Stimulated activated effector memory CD8-positive, alpha-beta T cell treated with anti-CD3 and anti-CD28 coated beads, Interleukin-12 subunit alpha, Interleukin-12 subunit beta, amount 100 ng/mL, for 72 hours (primary cell): Measurements from ENCODE around the gene ACTG2.
"Not testable (repeated sequence)": the region's sequence is repeated elsewhere in the genome, so short reads cannot be mapped to it uniquely, and the experiment has no call there.

ENCODE experiments used
- ATAC-seq: fragments of 150-1000 bp; cut with Tn5 transposase; 2 replicates; pipeline ENCODE4 v1.10.0; 2021
- DNase-seq, 2 donors: peaks; one replicate each; pipeline ENCODE4 v3.0.0; 2021 to 2022; ENCODE audit warnings: low spot score in 2 of 2
- H3K27ac Mint-ChIP-seq: one replicate; pipeline ENCODE4 v1.8.0; 2022; ENCODE audit warnings: mild to moderate bottlenecking, mixed read lengths
- H3K36me3 Mint-ChIP-seq: one replicate; pipeline ENCODE4 v1.8.0; 2022; ENCODE audit warnings: mild to moderate bottlenecking, mixed read lengths
- H3K4me1 Mint-ChIP-seq: one replicate; pipeline ENCODE4 v1.8.0; 2022; ENCODE audit warnings: mixed read lengths
- H3K4me3 Mint-ChIP-seq: one replicate; pipeline ENCODE4 v1.8.0; 2022; ENCODE audit warnings: mild to moderate bottlenecking, mixed read lengths
- H3K9me3 Mint-ChIP-seq: one replicate; pipeline ENCODE4 v1.8.0; 2022; ENCODE audit warnings: mixed read lengths

The ACTG2 gene

DNA sequence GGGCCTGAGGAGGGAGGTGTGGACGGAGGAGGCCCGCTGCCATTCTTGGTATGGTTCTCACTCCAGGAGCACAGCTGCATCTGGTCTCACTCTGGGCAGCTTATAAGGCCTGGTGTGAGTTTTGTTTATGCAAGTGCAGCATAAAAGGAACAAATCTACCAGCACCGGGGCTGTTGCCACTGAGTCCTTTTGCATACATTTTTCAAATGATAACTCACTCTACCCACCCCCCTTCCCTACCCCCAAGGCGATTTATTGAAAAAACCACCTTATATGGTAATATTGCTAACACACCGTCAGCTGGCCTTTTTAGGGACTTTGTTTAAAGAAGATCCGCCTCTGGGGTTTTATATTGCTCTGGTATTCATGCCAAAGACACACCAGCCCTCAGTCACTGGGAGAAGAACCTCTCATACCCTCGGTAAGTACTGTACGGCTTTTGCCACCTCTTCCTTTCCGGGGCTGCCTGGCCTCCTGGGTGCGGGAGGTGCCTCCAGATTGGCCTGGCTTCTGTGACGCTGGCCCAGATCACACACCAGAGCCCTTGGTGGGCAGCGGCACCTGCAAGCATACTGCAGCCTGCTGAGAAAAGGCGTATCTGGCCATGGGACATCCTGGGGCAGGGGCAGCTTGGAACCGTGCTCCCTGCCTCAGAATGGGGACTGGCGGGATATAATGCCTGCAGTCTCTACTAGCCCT lies at the start of gene ACTG2:
Gene ACTG2, plus strand, starts transcription at position 378 of the 699 bp plus-strand sequence. CDS start 8,304 bp downstream, outside the sequence.
- H3K4me3 Mint-ChIP-seq: no peak within 1 kb of the TSS
- ATAC-seq (no peak), DNase-seq (no peak)
- H3K36me3 Mint-ChIP-seq: peaks cover 6% of the 10 kb centered on the region
- H3K4me1 Mint-ChIP-seq: peaks cover 49% of the 10 kb centered on the region
- no peaks in the 10 kb centered on the region for H3K9me3 Mint-ChIP-seq
- peak within 1 kb of the TSS; percentile 54 for H3K27ac Mint-ChIP-seq

GRCh38 chr2:73844087-73844486 lies 48.7 kb upstream of the ACTG2 start:
- Mint-ChIP-seq H3K4me1 (peaks cover 21% of the 10 kb centered on the region), H3K27ac (peak overlapping the region; percentile 17), H3K36me3 (peaks cover 31% of the 10 kb centered on the region), H3K4me3 (no peak overlapping the region), H3K9me3 (no peaks in the 10 kb centered on the region)
- ATAC-seq (no peak), DNase-seq (no peak)

GRCh38 chr2:73850009-73850408 lies 42.8 kb upstream of the ACTG2 start:
- Mint-ChIP-seq H3K4me3 (no peak overlapping the region), H3K9me3 (no peaks in the 10 kb centered on the region), H3K27ac (no peak overlapping the region), H3K4me1 (peaks cover 5% of the 10 kb centered on the region), H3K36me3 (no peaks in the 10 kb centered on the region)
- DNase-seq (no peak), ATAC-seq (no peak)

- Mint-ChIP-seq H3K4me3 (no peak overlapping the region), H3K9me3 (no peaks in the 10 kb centered on the region), H3K27ac (no peak overlapping the region), H3K36me3 (no peaks in the 10 kb centered on the region), H3K4me1 (peaks cover 13% of the 10 kb centered on the region)
- DNase-seq (no peak), ATAC-seq (no peak)
Measured at GRCh38 chr2:73851274-73851673, 41.5 kb upstream of the ACTG2 start.

- Mint-ChIP-seq H3K4me1 (peaks cover 19% of the 10 kb centered on the region), H3K9me3 (no peaks in the 10 kb centered on the region), H3K4me3 (no peak overlapping the region), H3K36me3 (no peaks in the 10 kb centered on the region), H3K27ac (no peak overlapping the region)
- ATAC-seq: peak; percentile 74
- DNase-seq: no peak
Measured at GRCh38 chr2:73852020-73852419, 40.8 kb upstream of the ACTG2 start.

DNA sequence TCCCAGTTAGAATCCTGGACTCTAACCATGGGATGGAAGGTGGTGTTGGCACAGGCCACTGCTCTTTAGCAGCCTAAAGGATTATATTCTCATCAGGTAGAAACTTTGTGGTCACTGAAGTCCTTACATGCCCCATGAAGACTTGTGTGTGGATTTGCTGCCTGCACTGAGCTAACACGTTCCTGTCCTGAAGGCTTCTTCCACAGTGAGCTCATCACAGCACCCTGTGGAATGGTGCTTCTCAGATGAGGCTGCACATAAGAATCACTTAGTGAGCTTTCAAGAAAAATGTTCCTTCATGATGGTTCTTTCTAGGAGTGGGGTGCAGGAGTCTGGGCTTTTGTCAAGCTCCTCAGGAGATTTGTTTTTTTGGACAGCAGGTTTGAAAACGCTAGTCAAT lies 37.3 kb upstream of the ACTG2 start:
- H3K27ac Mint-ChIP-seq: peak overlapping the region; percentile 49
- no peak for DNase-seq
- peaks cover 43% of the 10 kb centered on the region for H3K4me1 Mint-ChIP-seq
- H3K4me3 Mint-ChIP-seq: no peak overlapping the region
- H3K9me3 Mint-ChIP-seq: no peaks in the 10 kb centered on the region
- ATAC-seq: no peak
- no peaks in the 10 kb centered on the region for H3K36me3 Mint-ChIP-seq

GRCh38 chr2:73856214-73856613 lies 36.6 kb upstream of the ACTG2 start:
- Mint-ChIP-seq H3K4me1 (peaks cover 46% of the 10 kb centered on the region), H3K4me3 (no peak overlapping the region), H3K27ac (peak overlapping the region; percentile 70), H3K36me3 (no peaks in the 10 kb centered on the region), H3K9me3 (no peaks in the 10 kb centered on the region)
- no peak for DNase-seq
- ATAC-seq: peak; percentile 65

GRCh38 chr2:73859721-73860586 lies 32.9 kb upstream of the ACTG2 start:
- Mint-ChIP-seq H3K4me1 (peaks cover 46% of the 10 kb centered on the region), H3K9me3 (no peaks in the 10 kb centered on the region), H3K4me3 (no peak overlapping the region), H3K27ac (peak overlapping the region; percentile 26), H3K36me3 (no peaks in the 10 kb centered on the region)
- ATAC-seq (peak; percentile 100), DNase-seq (peak; percentile 15 to 68)

- H3K4me1 Mint-ChIP-seq: peaks cover 22% of the 10 kb centered on the region
- no peak for DNase-seq
- no peak overlapping the region for H3K4me3 Mint-ChIP-seq
- peaks cover 4% of the 10 kb centered on the region for H3K36me3 Mint-ChIP-seq
- no peak overlapping the region for H3K27ac Mint-ChIP-seq
- no peak for ATAC-seq
- H3K9me3 Mint-ChIP-seq: no peaks in the 10 kb centered on the region
Measured at GRCh38 chr2:73862987-73863386, 29.8 kb upstream of the ACTG2 start.

- no peak for DNase-seq
- Mint-ChIP-seq H3K9me3 (no peaks in the 10 kb centered on the region), H3K4me1 (no peaks in the 10 kb centered on the region), H3K36me3 (peaks cover 7% of the 10 kb centered on the region), H3K4me3 (no peak overlapping the region), H3K27ac (no peak overlapping the region)
- ATAC-seq: no peak
Measured at GRCh38 chr2:73868204-73868978, 24.4 kb upstream of the ACTG2 start.

DNA sequence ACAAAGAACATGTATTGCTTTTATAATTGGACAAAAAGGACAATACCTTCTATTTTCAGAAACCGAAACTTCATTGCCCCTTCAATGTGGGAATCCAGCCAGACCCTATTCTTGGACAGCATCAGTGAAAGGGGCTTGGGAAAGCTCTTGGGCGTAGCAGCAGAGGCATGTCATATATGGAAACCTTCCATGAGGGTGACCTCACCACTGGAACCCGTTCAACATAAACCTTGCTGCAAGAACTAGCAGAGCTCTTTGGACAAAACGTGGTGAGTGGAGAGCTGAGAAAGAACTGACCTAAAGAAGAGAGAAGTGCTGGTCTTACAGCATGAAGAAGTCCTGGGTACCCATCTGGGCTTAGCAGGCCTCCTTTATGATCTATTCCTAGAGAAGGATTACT lies 22.7 kb upstream of the ACTG2 start:
- H3K27ac Mint-ChIP-seq: no peak overlapping the region
- H3K4me3 Mint-ChIP-seq: no peak overlapping the region
- no peak for DNase-seq
- peaks cover 7% of the 10 kb centered on the region for H3K36me3 Mint-ChIP-seq
- ATAC-seq: no peak
- no peaks in the 10 kb centered on the region for H3K4me1 Mint-ChIP-seq
- H3K9me3 Mint-ChIP-seq: no peaks in the 10 kb centered on the region

DNA sequence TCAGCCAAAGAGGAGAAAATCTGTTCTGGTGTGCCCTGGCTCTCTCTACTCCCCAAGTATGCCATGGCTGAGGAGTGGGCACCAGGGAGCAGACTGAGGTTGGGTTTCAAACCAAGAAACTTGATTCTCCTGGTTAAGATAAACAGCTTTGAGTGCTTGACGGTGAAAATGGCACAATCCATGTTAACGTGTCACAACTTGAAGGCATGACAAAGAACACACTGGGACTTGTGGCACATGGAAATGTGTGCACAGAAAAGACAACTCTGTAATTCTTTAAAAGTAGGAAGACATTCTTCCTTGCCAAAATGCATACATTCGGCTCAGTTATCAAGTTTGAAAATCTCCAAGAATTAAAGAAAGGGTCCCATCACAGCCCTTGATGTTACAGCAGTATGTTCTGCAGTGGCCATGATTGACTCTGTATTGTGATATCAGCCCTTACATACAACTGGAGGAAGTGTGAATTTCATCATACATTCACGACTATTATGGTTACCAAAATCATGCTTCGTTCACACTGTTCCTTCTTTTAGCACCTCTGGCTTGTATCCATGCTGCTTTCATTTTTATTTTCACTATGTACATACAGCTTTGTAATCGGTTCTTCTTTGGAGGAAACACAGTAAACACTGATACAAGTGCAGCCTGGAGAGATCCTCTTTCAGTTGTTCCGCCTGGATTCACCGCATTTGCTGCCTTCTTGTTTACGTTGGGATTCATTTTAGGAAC lies 15.6 kb upstream of the ACTG2 start:
- Mint-ChIP-seq H3K27ac (no peak overlapping the region), H3K36me3 (no peaks in the 10 kb centered on the region), H3K4me3 (no peak overlapping the region), H3K9me3 (no peaks in the 10 kb centered on the region), H3K4me1 (peaks cover 4% of the 10 kb centered on the region)
- DNase-seq (no peak), ATAC-seq (peak; percentile 48)

GRCh38 chr2:73877984-73878383 lies 14.8 kb upstream of the ACTG2 start:
- not testable (repeated sequence) for H3K36me3 Mint-ChIP-seq

GRCh38 chr2:73885406-73885805 lies 7.4 kb upstream of the ACTG2 start:
- H3K27ac Mint-ChIP-seq: no peak overlapping the region
- peaks cover 29% of the 10 kb centered on the region for H3K4me1 Mint-ChIP-seq
- peaks cover 3% of the 10 kb centered on the region for H3K9me3 Mint-ChIP-seq
- no peak for DNase-seq
- ATAC-seq: no peak
- no peak overlapping the region for H3K4me3 Mint-ChIP-seq
- no peaks in the 10 kb centered on the region for H3K36me3 Mint-ChIP-seq

More at GRCh38 chr2:73877984-73878383, 14.8 kb upstream of the ACTG2 start:
- not testable (repeated sequence) for H3K4me1 Mint-ChIP-seq, DNase-seq, H3K27ac Mint-ChIP-seq, H3K9me3 Mint-ChIP-seq, H3K4me3 Mint-ChIP-seq, ATAC-seq

DNA sequence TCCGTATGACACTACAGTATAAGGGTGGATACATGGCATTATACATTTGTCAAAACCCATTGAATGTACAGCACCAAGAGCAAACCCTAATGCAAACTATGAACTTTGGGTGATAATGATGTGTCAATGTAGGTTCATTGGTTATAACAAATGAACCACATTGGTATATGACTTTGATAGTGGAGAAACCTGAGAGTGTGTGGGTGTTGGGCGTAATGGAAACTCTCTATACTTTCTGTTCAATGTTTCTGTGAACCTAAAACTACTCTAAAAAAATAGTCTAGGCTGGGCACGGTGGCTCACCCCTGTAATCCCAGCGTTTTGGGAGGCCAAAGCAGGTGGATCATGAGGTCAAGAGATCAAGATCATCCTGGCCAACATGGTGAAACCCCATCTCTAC lies 6.5 kb upstream of the ACTG2 start:
- ATAC-seq (peak; percentile 97), DNase-seq (no peak)
- Mint-ChIP-seq H3K4me3 (peak overlapping the region; percentile 2), H3K27ac (peak overlapping the region; percentile 14), H3K9me3 (peaks cover 3% of the 10 kb centered on the region), H3K36me3 (no peaks in the 10 kb centered on the region), H3K4me1 (peaks cover 33% of the 10 kb centered on the region)
